ENCODE data around the gene MYPN.

MYPN gene

GRCh38 chr10:68253346-68253745 lies 144.1 kb downstream of the MYPN start:
- no peak for DNase-seq (ENCODE audit: low read depth in 1 of 2, low spot score in 1 of 2)
- TF ChIP-seq JUND (IDR thresholded peaks at IDR 0.05; ENCODE audit: low read depth): no peak
- in situ Hi-C loops (cut with HindIII; ENCODE audit: low pct_unique_long_range_greater_than_20kb, low sequenced_read_pairs): no loop called here

GRCh38 chr10:68261132-68261856 lies 152.0 kb downstream of the MYPN start:
- in situ Hi-C loops (cut with HindIII; ENCODE audit: low pct_unique_long_range_greater_than_20kb, low sequenced_read_pairs): no loop called here
- no peak for TF ChIP-seq JUND (IDR thresholded peaks at IDR 0.05; ENCODE audit: low read depth)
- DNase-seq (ENCODE audit: low read depth in 1 of 2, low spot score in 1 of 2): no peak
